NCI-H510A treated with DMSO at 0.1 percent for 48 hours (cell line): ENCODE results near the gene PRRT3.
"Not testable (repeated sequence)": the region's sequence is repeated elsewhere in the genome, so short reads cannot be mapped to it uniquely, and the experiment has no call there.

Experiments used
- DNase-seq: peaks from one replicate; lab custom pipeline; 2025; lab: John Stamatoyannopoulos, UW

The PRRT3 gene

DNA sequence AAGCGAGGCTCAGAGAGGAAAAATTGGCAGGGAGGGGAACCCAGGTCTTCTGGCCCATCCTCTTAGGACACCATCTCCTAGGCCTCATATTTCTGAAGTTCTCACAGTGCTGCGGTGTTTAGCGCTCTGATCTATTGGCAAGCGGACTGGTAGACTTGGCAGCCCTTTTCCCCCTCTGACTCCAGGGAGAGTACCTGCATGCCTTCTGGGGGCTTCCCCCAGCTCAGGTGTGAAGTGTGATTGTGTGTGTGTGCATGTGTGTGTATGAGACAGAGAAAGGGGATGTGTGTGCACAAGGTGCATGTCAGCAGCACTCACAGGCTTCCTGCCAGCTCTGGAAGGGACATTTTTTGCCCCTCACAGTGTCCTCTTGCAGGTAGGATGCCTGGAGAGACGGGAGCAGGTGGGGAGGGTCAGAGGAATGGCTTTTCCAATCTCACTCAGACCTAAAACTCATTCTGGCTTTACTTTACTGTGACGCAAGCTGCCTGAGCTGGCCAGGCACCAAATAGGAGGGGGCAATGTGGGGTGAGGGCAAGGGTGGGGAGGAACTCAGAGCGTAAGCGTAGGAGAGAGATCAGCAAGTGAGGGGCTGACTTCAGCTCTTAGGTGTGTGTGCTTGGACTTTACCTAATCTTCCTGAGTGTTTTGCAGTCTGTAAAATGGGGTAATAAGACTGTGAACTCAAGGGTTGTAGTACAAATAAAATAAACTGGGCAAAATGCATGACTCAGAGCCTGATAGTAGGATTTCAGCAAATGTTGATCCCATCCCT, 53.6 kb downstream of the PRRT3 start:
- no peak for DNase-seq

DNA sequence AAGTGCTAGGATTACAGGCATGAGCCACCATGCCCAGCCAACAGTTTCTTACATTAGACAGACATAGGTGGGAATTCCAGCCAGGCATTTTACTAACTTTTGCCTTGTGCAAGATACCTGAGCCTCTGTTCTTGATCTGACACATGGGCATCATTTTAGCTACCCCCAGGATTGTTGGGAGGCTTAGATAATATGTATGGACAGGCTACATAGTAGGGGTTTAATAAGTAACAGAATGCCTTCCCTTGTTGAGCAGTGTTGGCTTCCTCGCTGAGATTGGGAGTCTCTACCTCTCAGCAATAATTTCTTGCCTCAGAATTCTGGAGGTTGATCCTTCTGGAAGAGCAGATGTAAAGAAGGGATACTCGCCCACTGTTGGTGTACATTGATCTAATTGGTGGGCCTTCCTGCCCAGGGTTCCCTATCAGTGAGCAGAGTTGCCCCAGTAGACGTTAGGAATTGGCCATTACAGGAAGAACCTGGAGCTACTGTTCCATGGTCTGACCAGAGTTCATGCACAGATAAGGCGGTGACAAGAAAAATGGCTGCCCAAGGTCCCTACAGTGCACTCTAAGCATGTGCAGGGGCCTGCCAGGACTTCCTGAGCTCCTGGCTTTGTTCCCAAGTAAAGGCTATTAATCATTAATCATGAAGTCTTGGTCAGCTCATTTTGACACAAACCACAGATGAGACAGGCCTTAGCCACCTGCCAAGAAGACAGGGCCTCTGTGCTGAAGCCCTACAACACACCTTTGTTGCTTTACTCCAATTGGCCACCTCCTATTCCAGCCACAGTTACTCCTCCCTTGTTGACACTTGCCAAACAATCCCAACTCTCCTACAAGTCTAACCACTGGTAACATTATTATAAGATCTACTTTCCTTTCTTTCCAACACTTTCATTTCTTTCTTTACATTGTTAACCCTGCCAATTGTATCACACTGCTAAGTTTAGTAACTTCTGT, 54.5 kb downstream of the PRRT3 start:
- DNase-seq: peak; percentile 14

DNA sequence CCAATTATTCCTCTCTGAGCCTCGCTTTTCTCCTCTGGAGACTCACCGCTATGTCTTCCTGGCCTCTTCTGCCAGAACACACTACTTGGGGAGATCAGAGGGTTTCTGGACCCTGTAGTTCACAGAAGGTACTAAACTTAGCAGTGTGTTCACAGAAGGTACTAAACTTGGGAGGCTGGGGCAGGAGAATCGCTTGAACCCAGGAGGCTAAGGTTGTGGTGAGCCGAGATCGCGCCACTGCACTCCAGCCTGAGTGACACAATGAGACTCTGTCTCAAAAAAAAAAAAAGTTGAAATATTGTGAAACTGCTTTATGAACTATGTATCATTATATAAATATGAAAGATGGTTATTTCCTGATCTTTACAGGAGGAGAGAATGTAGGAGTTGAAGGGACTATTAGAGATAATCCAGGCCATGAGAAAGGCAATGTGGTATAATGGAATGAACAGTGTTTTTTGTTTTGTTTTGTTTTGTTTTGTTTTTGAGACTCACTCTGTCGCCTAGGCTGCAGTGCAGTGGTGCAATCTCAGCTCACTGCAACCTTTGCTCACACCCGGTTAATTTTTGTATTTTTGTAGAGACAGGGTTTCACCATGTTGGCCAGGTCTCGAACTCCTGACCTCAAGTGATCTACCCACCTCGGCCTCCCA, 55.3 kb downstream of the PRRT3 start:
- DNase-seq: not testable (repeated sequence)

DNA sequence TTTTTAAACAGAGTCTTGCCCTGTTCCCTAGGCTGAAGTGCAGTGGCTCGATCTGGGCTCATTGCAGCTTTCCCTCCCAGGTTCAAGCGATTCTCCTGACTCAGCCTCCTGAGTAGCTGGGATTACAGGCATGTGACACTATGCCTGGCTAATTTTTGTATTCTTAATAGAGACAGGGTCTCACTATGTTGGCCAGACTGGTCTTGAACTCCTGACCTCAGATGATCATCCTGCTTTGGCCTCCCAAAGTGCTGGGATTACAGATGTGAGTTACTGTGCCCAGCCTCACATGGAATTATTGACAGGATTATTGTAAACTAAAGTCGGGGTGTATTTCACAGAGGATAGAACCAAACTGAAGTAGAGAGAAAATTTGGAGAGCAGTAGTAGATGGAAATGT, 56.5 kb downstream of the PRRT3 start:
- not testable (repeated sequence) for DNase-seq
